SK-N-SH treated with all-trans-retinoic acid at 6 μM for 48 hours (cell line): ENCODE data around the gene FRAS1.

ENCODE experiments used
- ARNTL ChIP-seq: fragments of 450-650 bp; formaldehyde crosslinking; IDR thresholded peaks from 2 replicates; pipeline ENCODE4 v1.5.0; 2020; ENCODE audit warnings: low read depth, mild to moderate bottlenecking, moderate library complexity, borderline replicate concordance
- ESRRG ChIP-seq: fragments of 250-450 bp; sonication (Bioruptor Pico); IDR thresholded peaks from 2 replicates; pipeline ENCODE4 v1.6.1; 2021; ENCODE audit warnings: mild to moderate bottlenecking
- GLIS3 ChIP-seq: fragments of 250-450 bp; sonication (Bioruptor Pico); IDR thresholded peaks from 2 replicates; pipeline ENCODE4 v1.5.0; 2020; ENCODE audit warnings: mild to moderate bottlenecking, moderate library complexity
- PATZ1 ChIP-seq: fragments of 250-450 bp; sonication (Bioruptor Pico); IDR thresholded peaks from 2 replicates; pipeline ENCODE4 v1.8.0; 2020; ENCODE audit warnings: mild to moderate bottlenecking, moderate library complexity, borderline replicate concordance
- POU6F1 ChIP-seq: fragments of 250-450 bp; sonication (Bioruptor Pico); IDR thresholded peaks from 2 replicates; pipeline ENCODE4 v1.8.0; 2021; ENCODE audit warnings: low read depth, mild to moderate bottlenecking, moderate library complexity, borderline replicate concordance
- RARB ChIP-seq: fragments of 250-450 bp; sonication (Bioruptor Pico); IDR thresholded peaks from 2 replicates; pipeline ENCODE4 v1.8.0; 2021; ENCODE audit warnings: mild to moderate bottlenecking, moderate library complexity
- SNAI2 ChIP-seq: fragments of 250-450 bp; sonication (Bioruptor Pico); IDR thresholded peaks from 2 replicates; pipeline ENCODE4 v1.5.0; 2020; ENCODE audit warnings: mild to moderate bottlenecking, moderate library complexity
- ZFP3 ChIP-seq: fragments of 250-450 bp; sonication (Bioruptor Pico); IDR thresholded peaks from 2 replicates; pipeline ENCODE4 v1.5.0; 2020; ENCODE audit warnings: mild to moderate bottlenecking, moderate library complexity
- ZFP30 ChIP-seq: fragments of 450-650 bp; formaldehyde crosslinking; IDR thresholded peaks from 2 replicates; pipeline ENCODE4 v1.5.0; 2022; ENCODE audit warnings: mild to moderate bottlenecking, moderate library complexity
- ZNF70 ChIP-seq: fragments of 450-650 bp; formaldehyde crosslinking; IDR thresholded peaks from 2 replicates; pipeline ENCODE4 v1.5.0; 2020; ENCODE audit warnings: mild to moderate bottlenecking, moderate library complexity

- TF ChIP-seq ESRRG (CRISPR knock-in tag) (no peak), POU6F1 (no peak), ZFP3 (CRISPR knock-in tag) (no peak), PATZ1 (CRISPR knock-in tag) (no peak), GLIS3 (no peak), ARNTL (CRISPR knock-in tag) (no peak), ZFP30 (CRISPR knock-in tag) (no peak), SNAI2 (CRISPR knock-in tag) (no peak), ZNF70 (no peak), RARB (CRISPR knock-in tag) (no peak)
Measured at GRCh38 chr4:78325271-78326157, 268.4 kb downstream of the FRAS1 start.
